ENCODE measurements around the gene AP2A2. TPM values are rescaled to one million over a fixed set of nuclear protein-coding genes. Genes with fewer than 3 reads are reported as not detected.
"Not testable (repeated sequence)": the region's sequence is repeated elsewhere in the genome, so short reads cannot be mapped to it uniquely, and the experiment has no call there.

The AP2A2 gene
- total RNA-seq, 1 donor from 2014 or later, result 9.5 TPM

DNA sequence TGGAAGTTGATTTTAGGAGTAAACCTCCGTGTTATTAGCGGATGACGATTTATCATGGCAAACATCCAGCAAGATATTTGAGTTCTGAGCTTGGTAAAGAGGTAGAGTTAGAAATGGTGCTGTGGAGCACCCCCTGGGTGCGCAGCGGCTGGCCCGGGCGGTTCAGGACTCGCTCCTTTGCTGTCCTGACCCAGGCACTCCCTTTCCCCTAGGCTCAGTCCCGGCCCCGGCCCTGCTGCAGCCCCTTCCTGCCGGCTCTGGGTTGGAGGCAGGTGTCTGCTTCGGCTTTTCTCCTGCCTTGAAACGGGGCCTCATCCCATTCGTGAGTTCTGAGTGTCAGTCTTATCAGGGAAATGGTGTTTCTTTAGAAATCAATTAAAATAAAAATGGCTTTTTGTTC lies 33.4 kb downstream of the AP2A2 start:
- H3K36me3 ChIP-seq (ENCODE audit: control insufficient read depth, insufficient read depth, low read length), result peaks cover 6% of the 10 kb centered on the region
- FAIRE-seq, result no peak
- no peak overlapping the region for H3K4me3 ChIP-seq (ENCODE audit: low read depth, low read length)
- DNase-seq (ENCODE audit: low read depth), result no peak
- TF ChIP-seq, protein P1, sequence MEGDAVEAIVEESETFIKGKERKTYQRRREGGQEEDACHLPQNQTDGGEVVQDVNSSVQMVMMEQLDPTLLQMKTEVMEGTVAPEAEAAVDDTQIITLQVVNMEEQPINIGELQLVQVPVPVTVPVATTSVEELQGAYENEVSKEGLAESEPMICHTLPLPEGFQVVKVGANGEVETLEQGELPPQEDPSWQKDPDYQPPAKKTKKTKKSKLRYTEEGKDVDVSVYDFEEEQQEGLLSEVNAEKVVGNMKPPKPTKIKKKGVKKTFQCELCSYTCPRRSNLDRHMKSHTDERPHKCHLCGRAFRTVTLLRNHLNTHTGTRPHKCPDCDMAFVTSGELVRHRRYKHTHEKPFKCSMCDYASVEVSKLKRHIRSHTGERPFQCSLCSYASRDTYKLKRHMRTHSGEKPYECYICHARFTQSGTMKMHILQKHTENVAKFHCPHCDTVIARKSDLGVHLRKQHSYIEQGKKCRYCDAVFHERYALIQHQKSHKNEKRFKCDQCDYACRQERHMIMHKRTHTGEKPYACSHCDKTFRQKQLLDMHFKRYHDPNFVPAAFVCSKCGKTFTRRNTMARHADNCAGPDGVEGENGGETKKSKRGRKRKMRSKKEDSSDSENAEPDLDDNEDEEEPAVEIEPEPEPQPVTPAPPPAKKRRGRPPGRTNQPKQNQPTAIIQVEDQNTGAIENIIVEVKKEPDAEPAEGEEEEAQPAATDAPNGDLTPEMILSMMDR (IDR thresholded peaks at IDR 0.05; ENCODE audit: insufficient read depth, low read length, severe bottlenecking), result no peak
- no peaks in the 10 kb centered on the region for H3K27me3 ChIP-seq (ENCODE audit: control insufficient read depth, insufficient read depth, low read length)

DNA sequence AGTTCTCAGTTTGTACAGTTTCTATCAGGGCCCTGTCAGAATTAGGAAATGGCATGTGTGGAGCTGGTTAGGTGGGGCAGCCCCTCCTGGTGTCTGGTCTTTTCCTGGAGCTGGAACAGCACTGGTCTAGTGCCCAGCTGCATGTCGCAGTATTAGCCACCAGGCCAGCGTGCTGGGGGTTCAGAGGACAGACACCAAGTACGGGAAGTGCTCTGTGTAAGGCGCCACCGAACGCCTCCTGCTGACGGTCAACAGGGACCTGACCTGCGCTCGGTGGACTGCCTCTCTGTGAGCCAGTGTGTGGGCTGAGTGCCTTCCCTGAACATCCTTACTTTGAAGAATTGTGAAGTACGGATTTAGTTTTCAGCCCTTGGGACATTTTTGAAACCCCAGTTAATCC lies 33.9 kb downstream of the AP2A2 start:
- DNase-seq (ENCODE audit: low read depth) (no peak), FAIRE-seq (no peak)
- H3K36me3 ChIP-seq (ENCODE audit: control insufficient read depth, insufficient read depth, low read length), result peaks cover 6% of the 10 kb centered on the region
- TF ChIP-seq, protein P1 (IDR thresholded peaks at IDR 0.05; ENCODE audit: insufficient read depth, low read length, severe bottlenecking), result no peak
- no peaks in the 10 kb centered on the region for H3K27me3 ChIP-seq (ENCODE audit: control insufficient read depth, insufficient read depth, low read length)
- H3K4me3 ChIP-seq (ENCODE audit: low read depth, low read length), result no peak overlapping the region

DNA sequence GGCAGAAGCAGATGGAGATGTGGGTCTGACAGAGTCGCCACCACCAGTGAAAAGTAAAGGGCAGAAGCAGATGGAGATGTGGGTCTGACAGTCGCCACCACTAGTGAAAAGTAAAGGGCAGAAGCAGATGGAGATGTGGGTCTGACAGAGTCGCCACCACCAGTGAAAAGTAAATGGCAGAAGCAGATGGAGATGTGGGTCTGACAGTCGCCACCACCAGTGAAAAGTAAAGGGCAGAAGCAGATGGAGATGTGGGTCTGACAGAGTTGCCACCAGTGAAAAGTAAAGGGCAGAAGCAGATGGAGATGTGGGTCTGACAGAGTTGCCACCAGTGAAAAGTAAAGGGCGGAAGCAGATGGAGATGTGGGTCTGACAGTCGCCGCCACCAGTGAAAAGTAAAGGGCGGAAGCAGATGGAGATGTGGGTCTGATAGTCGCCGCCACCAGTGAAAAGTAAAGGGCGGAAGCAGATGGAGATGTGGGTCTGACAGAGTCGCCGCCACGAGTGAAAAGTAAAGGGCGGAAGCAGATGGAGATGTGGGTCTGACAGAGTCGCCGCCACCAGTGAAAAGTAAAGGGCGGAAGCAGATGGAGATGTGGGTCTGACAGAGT lies 35.7 kb downstream of the AP2A2 start:
- H3K36me3 ChIP-seq (ENCODE audit: control insufficient read depth, insufficient read depth, low read length); H3K4me3 ChIP-seq (ENCODE audit: low read depth, low read length); H3K27me3 ChIP-seq (ENCODE audit: control insufficient read depth, insufficient read depth, low read length); FAIRE-seq; DNase-seq (ENCODE audit: low read depth): not testable (repeated sequence)

DNA sequence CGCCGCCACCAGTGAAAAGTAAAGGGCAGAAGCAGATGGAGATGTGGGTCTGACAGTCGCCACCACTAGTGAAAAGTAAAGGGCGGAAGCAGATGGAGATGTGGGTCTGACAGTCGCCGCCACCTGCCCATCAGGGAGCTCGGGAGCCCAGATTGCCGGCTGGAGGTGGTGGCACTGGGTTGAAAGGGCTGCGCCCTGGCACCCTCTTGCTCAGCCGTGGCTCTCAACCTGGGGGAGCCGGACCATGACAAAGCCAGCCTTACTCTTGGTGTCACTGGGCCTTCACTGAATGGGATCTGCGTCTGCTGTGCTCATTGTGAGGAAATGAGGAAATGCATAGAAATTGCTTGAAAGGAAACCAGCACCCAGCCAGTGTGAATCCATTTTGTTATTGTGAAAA lies 36.3 kb downstream of the AP2A2 start:
- FAIRE-seq (no peak), DNase-seq (ENCODE audit: low read depth) (no peak)
- TF ChIP-seq, protein P1 (IDR thresholded peaks at IDR 0.05; ENCODE audit: insufficient read depth, low read length, severe bottlenecking), result no peak
- Histone ChIP-seq H3K27me3 (ENCODE audit: control insufficient read depth, insufficient read depth, low read length) (no peaks in the 10 kb centered on the region), H3K36me3 (ENCODE audit: control insufficient read depth, insufficient read depth, low read length) (peaks cover 6% of the 10 kb centered on the region), H3K4me3 (ENCODE audit: low read depth, low read length) (no peak overlapping the region)

DNA sequence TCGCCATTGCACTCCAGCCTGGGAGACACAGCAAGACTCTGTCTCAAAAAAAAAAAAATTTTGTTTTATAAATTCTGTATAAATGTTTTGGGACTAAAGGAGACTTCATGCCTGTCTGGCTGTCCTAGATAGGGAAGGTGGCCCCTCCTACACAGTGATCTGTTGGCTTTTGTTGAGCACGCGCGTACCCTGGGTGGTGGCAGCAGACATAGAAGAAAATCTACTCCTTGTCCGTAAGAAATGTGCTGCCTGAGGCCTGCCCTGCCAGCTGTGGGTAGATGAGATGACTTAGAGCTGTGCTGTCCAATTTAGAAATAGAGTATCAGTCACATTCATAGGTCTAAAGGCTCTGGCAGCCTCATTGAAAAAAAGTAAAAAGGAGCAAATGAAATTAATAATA lies 37.0 kb downstream of the AP2A2 start:
- no peak overlapping the region for H3K4me3 ChIP-seq (ENCODE audit: low read depth, low read length)
- peaks cover 5% of the 10 kb centered on the region for H3K36me3 ChIP-seq (ENCODE audit: control insufficient read depth, insufficient read depth, low read length)
- DNase-seq (ENCODE audit: low read depth) (no peak), FAIRE-seq (no peak)
- H3K27me3 ChIP-seq (ENCODE audit: control insufficient read depth, insufficient read depth, low read length), result no peaks in the 10 kb centered on the region
- TF ChIP-seq, protein P1 (IDR thresholded peaks at IDR 0.05; ENCODE audit: insufficient read depth, low read length, severe bottlenecking), result no peak

DNA sequence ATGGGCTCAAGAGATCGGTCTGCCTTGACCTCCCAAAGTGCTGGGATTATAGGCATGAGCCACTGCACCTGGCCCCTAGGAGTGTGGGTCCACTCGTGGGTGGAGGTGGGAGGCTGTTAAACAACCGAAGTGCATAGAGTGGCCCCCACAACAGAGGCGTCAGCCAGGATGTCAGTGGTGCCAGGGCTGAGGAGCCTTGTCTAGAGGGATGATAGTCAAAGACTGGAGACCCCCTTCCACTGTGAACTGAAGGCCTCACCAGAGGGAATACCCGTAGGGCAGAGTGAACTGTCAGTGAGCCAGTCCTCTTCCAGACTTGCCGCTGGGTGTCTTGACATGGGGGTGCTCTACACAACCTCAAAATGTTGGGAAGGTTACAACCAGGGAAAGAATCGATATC lies 38.2 kb downstream of the AP2A2 start:
- DNase-seq (ENCODE audit: low read depth), result no peak
- H3K27me3 ChIP-seq (ENCODE audit: control insufficient read depth, insufficient read depth, low read length), result no peaks in the 10 kb centered on the region
- H3K4me3 ChIP-seq (ENCODE audit: low read depth, low read length), result no peak overlapping the region
- FAIRE-seq, result no peak
- peaks cover 11% of the 10 kb centered on the region for H3K36me3 ChIP-seq (ENCODE audit: control insufficient read depth, insufficient read depth, low read length)
- TF ChIP-seq, protein P1 (IDR thresholded peaks at IDR 0.05; ENCODE audit: insufficient read depth, low read length, severe bottlenecking), result no peak

All from bronchial epithelial cell (primary cell).